Naive thymus-derived CD8-positive, alpha-beta T cell (primary cell): ENCODE data around the gene REX1BD. TPM values are rescaled to one million over a fixed set of nuclear protein-coding genes. Genes with fewer than 3 reads are reported as not detected.
A peak's percentile ranks its signal among the peaks of the same experiment; 100 is the strongest.
"Not testable (repeated sequence)": the region's sequence is repeated elsewhere in the genome, so short reads cannot be mapped to it uniquely, and the experiment has no call there.

Source experiments
- ATAC-seq, 2 donors: fragments of 150-1000 bp; cut with Tn5 transposase in 1 of 2; sonication (Bioruptor Pico), chemical (Tn5 transposase) in 1 of 2; 1 replicate in 1 of 2; 2 replicates in 1 of 2; pipeline ENCODE4 v1.10.0; 2021; ENCODE audit warnings: mild to moderate bottlenecking in 2 of 2, moderate library complexity in 2 of 2
- POLR2A ChIA-PET: fragments of 350-600 bp; sonication (Branson Sonifier 250); formaldehyde crosslinking; loops from one replicate; lab custom pipeline; 2021; ENCODE audit warnings: antibody characterized with exemption; lab: Charles Lee
- DNase-seq, 10 donors: peaks; one replicate each; pipeline versions ENCODE4 v3.0.0 to v3.0.0-alpha.2; 2020 to 2022
- H3K27ac Mint-ChIP-seq, 10 donors: one replicate each; pipeline ENCODE4 v1.8.0; 2020 to 2022; ENCODE audit warnings: mild to moderate bottlenecking in 10 of 10, mixed read lengths in 10 of 10, moderate library complexity in 4 of 10, inconsistent platforms in 1 of 10
- H3K27me3 Mint-ChIP-seq, 5 donors: one replicate each; pipeline ENCODE4 v1.8.0; 2021 to 2022; ENCODE audit warnings: mixed read lengths in 5 of 5
- H3K36me3 Mint-ChIP-seq, 3 donors: one replicate each; pipeline ENCODE4 v1.8.0; 2020 to 2022; ENCODE audit warnings: mixed read lengths in 3 of 3, mild to moderate bottlenecking in 2 of 3, inconsistent platforms in 1 of 3
- H3K4me1 Mint-ChIP-seq, 4 donors: one replicate each; pipeline ENCODE4 v1.8.0; 2021 to 2022; ENCODE audit warnings: mixed read lengths in 4 of 4
- H3K4me3 Mint-ChIP-seq, 10 donors: one replicate each; pipeline ENCODE4 v1.8.0; 2020 to 2022; ENCODE audit warnings: mild to moderate bottlenecking in 10 of 10, mixed read lengths in 10 of 10, moderate library complexity in 6 of 10, inconsistent platforms in 1 of 10
- H3K9me3 Mint-ChIP-seq, 9 donors: one replicate each; pipeline ENCODE4 v1.8.0; 2020 to 2022; ENCODE audit warnings: mixed read lengths in 9 of 9, mild to moderate bottlenecking in 3 of 9, inconsistent platforms in 1 of 9, moderate library complexity in 1 of 9
- polyA plus RNA-seq, 3 donors: library from polyadenylated mRNA; unstranded; fragments of 300-500 nt; fragmentation: Illumina TruSeq; gene quantifications; one replicate each; pipeline ENCODE4 v1.2.3, GENCODE V29; 2021
- total RNA-seq, 8 experiments: library from RNA in 2 of 8; stranded (reverse) in 2 of 8; gene quantifications; one replicate each; pipeline ENCODE4 v1.2.3 and lab custom pipeline; 2021 to 2026

REX1BD gene
- total RNA-seq (100 to 1,000 TPM; 138 to 165 TPM), polyA plus RNA-seq (100 to 1,000 TPM; 165 to 196 (median 176) TPM), total RNA-seq (lab: John Stamatoyannopoulos, UW) (44.3 to 64.8 (median 53.1) reads per million in 6 experiments)

DNA sequence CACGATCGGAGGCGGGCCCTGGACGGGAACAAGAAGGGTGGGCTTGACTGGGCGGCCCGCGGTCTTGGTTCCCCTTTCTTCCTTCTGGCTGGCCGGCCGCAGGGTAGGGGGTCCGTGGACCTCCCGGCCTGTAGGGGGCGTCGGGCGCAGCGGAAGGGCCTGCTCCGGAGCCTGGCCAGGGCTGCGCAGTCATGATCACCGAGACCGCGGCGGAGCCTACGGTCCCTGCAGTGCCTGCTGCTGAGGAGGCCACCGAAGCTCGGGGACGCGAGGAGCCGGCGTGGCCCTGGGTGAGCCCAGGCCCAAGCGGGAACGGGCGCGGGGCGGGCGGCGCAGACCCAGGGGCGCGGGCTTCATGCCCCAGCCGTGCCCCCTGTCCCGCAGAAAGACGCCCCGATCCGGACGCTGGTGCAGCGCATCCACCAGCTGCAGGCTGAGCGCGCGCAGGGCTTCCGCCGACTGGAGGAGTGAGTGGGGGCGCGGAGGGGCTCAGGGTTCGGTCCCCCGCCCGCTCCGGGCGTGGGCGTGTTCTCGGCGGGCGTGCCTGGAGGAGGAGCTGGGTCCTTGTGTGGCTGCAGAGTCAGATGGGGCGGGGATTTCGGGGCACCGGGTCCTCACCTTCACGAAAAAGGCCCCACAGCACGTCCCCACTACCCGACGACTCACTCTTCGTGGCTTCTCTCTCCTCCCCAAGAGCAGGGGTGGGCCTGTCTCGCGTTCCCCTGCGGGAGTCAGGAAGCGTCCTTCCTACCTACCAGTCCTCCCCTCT is at the start of gene REX1BD:
REX1BD (plus strand) TSS at position 188 of the 769 bp plus-strand sequence; CDS start at position 192, 4 bp downstream.
- Mint-ChIP-seq H3K27ac (peak within 1 kb of the TSS; percentile 87 to 96 (median 94)), H3K27me3 (no peaks in the 10 kb centered on the region), H3K4me3 (peak within 1 kb of the TSS; percentile 81 to 95 (median 90)), H3K9me3 (no peaks in the 10 kb centered on the region), H3K4me1 (peaks cover 16 to 48% (median 35%) of the 10 kb centered on the region in 4 donors), H3K36me3 (peaks cover 0 to 9% (median 0%) of the 10 kb centered on the region in 3 donors)
- ATAC-seq (peak; percentile 74 to 78), DNase-seq (peak; percentile 81 to 94 (median 88))
- POLR2A ChIA-PET = interaction anchor here (0.6 to 5.4 kb wide), 32 partner anchors 9 to 1373 kb away, joined by 3 to 107 read pairs (median 6); partner anchors contain the start of genes COPE, CRTC1, DDX49 and ELL

DNA sequence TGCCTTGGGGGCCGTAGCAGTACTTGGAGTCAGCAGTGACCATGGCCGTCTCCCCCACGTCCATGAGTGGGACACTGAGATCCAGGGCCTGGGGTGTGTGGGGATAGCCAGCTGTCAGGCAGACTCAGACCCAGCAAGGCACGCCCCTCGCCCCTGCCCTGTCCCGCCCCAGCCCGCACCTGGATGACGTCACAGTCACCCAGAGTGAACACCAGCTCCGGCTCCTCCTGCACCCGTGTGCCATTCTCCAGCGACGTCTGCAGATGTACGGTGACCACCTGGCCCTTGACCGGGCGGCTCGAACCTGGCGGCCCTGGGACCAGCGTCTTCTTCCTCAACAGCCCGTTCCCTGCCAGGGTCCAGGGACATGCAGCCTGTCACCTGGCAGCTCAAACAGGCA is 49.2 kb upstream of the REX1BD start:
- Mint-ChIP-seq H3K9me3 (no peaks in the 10 kb centered on the region), H3K4me3 (no peak overlapping the region), H3K36me3 (peaks cover 0 to 52% (median 9%) of the 10 kb centered on the region in 3 donors), H3K27me3 (no peaks in the 10 kb centered on the region), H3K27ac (no peak overlapping the region), H3K4me1 (peaks cover 12 to 28% (median 24%) of the 10 kb centered on the region in 4 donors)
- ATAC-seq (no peak), DNase-seq (no peak)
- POLR2A ChIA-PET = interaction anchor here (0.7 kb wide), 1 partner anchor 83 kb away, joined by 6 read pairs; no protein-coding TSS in a partner anchor

DNA sequence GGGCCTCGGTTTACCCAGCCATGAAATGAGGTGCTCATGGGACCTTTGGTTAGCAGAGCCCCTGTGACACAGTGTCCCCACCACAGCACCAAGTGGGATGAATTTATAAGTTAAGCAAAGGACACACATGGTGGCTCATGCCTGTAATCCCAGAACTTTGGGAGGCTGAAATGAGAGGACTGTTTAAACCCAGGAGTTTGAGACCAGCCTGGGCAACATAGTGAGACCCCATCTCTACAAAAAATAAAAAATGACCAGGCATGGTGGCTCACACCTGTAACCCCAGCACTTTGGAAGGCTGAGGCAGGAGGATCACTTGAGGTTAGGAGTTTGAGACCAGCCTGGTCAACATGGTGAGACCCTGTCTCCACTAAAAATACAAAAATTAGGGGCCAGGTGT is 48.4 kb upstream of the REX1BD start:
- peak overlapping the region in 1 of 10 donors; percentile 22 for H3K4me3 Mint-ChIP-seq
- POLR2A ChIA-PET = interaction anchor here (0.7 kb wide), 1 partner anchor 117 kb away, joined by 3 read pairs; no protein-coding TSS in a partner anchor

DNA sequence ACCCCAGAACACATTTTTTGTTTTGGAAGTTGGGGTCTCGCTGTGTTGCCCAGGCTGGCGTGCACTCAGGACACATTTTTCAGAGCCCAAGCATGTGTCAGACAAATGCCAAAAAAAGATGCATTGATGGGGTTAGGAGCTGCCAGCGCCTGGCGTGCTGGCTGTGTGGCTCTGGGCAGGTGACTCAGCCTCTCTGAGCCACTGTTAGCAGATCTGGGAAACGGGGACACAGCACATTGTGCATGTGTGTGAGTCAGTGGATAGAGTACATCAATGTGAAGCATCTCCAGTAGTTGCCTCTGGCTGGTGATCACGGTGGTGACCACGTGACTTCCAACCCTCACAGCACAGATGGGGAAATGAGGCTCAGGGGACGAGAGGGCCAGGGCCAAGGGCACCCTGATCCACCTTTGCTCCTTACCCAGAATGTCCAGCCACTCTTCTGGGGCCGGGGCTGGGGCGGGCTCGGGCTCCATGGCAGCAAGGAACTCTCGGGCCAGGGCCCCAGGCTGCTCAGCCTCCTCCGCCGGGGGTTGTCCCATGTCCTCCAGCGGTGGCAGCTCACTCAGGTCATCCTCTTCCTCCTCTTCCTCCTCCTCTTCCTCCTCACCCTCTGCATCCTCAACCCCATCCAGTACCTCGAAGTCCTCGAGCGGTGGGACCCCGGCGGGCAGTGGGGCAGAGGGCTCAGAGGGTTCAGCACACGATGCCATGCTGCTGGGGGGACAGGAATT is 47.2 kb upstream of the REX1BD start:
- Mint-ChIP-seq H3K27ac (peak overlapping the region in 9 of 10 donors; percentile 25 to 97 (median 93)), H3K27me3 (no peaks in the 10 kb centered on the region), H3K9me3 (no peaks in the 10 kb centered on the region), H3K4me1 (peaks cover 9 to 37% (median 30%) of the 10 kb centered on the region in 4 donors), H3K4me3 (peak overlapping the region; percentile 3 to 93 (median 60)), H3K36me3 (peaks cover 0 to 38% (median 5%) of the 10 kb centered on the region in 3 donors)
- ATAC-seq = no peak
- POLR2A ChIA-PET = interaction anchor here (1.2 to 2.1 kb wide), 8 partner anchors 10 to 72 kb away, joined by 3 to 18 read pairs (median 8); partner anchors contain the start of genes ELL, KXD1 and UBA52
- no peak for DNase-seq

More for the DNA sequence above, 48.4 kb upstream of the REX1BD start:
- not testable (repeated sequence) for ATAC-seq, H3K27me3 Mint-ChIP-seq, DNase-seq, H3K9me3 Mint-ChIP-seq
- peaks cover 0 to 49% (median 9%) of the 10 kb centered on the region in 3 donors for H3K36me3 Mint-ChIP-seq
- H3K4me1 Mint-ChIP-seq = peaks cover 11 to 31% (median 30%) of the 10 kb centered on the region in 4 donors
- H3K27ac Mint-ChIP-seq = peak overlapping the region in 3 of 10 donors; percentile 18 to 69 (median 37)

DNA sequence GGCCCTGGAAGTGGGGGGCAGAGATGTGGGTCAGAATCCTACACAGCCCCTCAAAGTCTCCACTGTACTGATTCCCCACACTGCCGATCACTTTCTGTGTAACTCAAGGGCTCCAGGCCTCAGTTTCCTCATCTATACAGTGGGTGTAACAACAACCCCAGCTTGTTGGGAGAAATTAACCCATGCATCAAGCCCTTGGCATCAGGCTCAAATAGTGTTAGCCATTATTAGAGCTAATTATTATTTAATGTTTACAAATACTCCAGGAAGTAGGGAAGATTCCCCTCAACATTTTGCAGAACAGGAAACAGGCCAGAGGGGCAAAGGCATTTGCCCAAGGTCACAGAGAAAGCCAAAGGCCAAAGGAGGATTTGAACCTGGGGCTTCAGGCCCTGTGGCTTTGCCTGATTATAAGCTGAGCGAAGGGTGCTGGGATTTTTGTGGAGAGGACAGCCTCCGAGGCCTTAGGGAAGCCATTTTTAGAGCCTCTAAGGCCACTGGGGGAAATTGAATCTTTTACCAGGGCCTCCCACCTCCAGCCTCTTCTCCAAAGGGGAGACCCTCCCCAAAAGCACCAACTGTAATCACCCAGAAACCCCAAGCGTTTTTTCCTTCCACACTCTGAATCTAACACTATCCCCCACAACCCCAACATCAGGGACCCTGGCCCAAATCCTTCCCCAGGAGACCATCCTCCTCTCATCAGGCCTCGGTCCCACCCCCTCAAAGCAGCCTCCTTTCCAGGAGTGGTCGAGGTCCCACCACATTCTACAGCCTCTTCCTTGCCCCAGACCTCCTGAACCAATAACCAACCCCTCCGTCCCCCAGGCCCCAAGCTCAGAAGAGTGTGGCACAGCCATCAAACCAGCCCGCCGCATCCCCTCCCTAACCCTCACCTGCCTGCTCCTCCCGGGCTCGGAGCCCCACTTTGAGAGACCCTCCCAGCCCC is 46.3 kb upstream of the REX1BD start:
- Mint-ChIP-seq H3K27ac (peak overlapping the region; percentile 82 to 97 (median 94)), H3K27me3 (no peaks in the 10 kb centered on the region), H3K9me3 (no peaks in the 10 kb centered on the region), H3K4me1 (peaks cover 7 to 37% (median 30%) of the 10 kb centered on the region in 4 donors), H3K4me3 (peak overlapping the region; percentile 83 to 93 (median 89)), H3K36me3 (peaks cover 0 to 31% (median 2%) of the 10 kb centered on the region in 3 donors)
- DNase-seq (peak in 1 of 10 donors; percentile 16), ATAC-seq (peak; percentile 3 to 17)
- POLR2A ChIA-PET = interaction anchor here (0.6 to 2.1 kb wide), 14 partner anchors 9 to 693 kb away, joined by 3 to 18 read pairs (median 5); partner anchors contain the start of genes ELL, KXD1, REX1BD and UBA52

DNA sequence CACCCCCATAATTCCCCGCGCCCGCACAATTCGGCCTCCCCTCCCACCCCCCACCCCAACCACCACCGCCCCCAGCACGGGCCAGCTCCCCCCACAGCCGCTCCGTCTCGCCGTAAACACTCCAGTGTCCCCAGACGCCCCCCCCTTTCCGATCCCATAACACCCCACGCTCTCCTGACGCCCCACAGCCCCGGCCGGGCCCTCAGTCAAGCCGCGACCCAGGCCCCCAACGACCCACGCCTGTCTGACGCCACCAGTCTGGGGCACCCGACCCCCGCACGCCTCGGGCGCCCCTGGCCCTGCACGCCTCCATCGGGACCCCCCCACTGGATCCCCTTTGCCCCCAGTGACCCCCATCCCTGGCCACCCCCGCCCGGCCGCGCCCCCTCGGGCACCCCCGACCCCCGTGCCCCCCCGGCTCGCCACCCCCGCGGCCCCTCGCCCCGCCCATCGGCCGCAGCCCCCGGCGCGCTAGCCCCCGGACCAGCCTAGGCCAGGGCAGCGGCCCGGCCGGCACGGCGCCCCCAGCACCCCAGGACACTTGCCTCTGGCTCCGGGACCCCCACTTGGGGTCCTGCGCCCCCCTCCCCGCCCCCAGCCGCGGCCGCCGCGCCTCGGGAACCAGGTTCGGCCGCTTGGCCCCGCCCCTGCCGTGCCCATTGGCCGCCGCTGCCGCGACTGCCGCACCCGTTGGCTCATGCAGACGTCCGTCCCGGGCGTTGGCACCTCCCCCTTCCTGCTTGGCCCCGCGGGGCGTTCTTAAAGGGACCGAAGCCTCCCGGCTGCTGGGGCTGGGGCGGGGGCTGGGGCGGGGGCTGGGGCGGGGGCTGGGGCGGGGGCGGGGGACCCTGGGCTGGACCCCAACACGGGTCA is 45.4 kb upstream of the REX1BD start, which contains the start of gene FKBP8:
FKBP8 (minus strand) TSS at position 633 of the 873 bp plus-strand sequence. CDS start 1,603 bp downstream, outside the sequence.
- DNase-seq (peak; percentile 85 to 96 (median 91)), ATAC-seq (peak; percentile 98)
- H3K36me3 Mint-ChIP-seq = peaks cover 0 to 31% (median 2%) of the 10 kb centered on the region in 3 donors
- POLR2A ChIA-PET = interaction anchor here (0.6 to 2.8 kb wide), 19 partner anchors 10 to 694 kb away, joined by 3 to 29 read pairs (median 6); partner anchors contain the start of genes ELL, KXD1, REX1BD and UBA52
- H3K4me3 Mint-ChIP-seq = peak within 1 kb of the TSS; percentile 86 to 94 (median 92)
- H3K27me3 Mint-ChIP-seq = no peaks in the 10 kb centered on the region
- peaks cover 7 to 36% (median 30%) of the 10 kb centered on the region in 4 donors for H3K4me1 Mint-ChIP-seq
- no peaks in the 10 kb centered on the region for H3K9me3 Mint-ChIP-seq
- H3K27ac Mint-ChIP-seq = peak within 1 kb of the TSS; percentile 90 to 98 (median 95)

DNA sequence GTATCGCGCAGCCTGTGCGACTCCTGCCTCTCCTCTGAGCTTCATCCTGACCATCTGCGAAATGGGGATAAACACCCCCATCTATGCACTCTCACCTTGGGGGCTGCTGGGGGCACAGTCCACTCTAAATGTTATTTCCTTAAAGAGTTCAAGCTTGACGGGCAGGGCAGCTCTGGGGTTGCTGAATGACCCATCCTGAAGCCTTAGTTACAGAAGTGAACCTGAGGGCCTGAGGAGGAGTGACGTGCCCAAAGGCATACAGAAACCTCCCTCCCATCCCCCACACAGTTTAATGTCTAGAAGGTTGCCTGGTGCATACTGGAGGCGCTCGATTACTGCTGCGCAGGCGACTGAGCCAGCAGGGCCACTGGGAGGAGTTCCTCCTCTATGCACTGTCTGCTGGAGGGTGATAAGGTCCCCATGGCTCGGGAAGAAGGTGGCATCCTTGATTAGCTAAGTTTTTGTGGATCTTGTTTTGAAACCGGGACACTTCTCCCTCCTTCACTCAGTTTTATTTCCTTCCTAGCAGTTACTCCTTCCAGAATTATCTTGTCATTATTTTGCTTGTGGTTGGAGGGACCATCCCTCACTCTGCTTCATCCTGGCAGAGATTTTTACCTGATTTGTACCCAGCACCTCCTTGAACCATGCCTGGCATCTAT is 44.7 kb upstream of the REX1BD start:
- peak overlapping the region; percentile 86 to 94 (median 92) for H3K4me3 Mint-ChIP-seq
- ATAC-seq = peak; percentile 52 to 64
- peaks cover 7 to 36% (median 30%) of the 10 kb centered on the region in 4 donors for H3K4me1 Mint-ChIP-seq
- DNase-seq = peak in 9 of 10 donors; percentile 33 to 80 (median 57)
- H3K36me3 Mint-ChIP-seq = peaks cover 0 to 27% (median 2%) of the 10 kb centered on the region in 3 donors
- H3K27me3 Mint-ChIP-seq = no peaks in the 10 kb centered on the region
- H3K27ac Mint-ChIP-seq = peak overlapping the region; percentile 90 to 98 (median 95)
- no peaks in the 10 kb centered on the region for H3K9me3 Mint-ChIP-seq
- POLR2A ChIA-PET = interaction anchor here (0.8 to 2.8 kb wide), 6 partner anchors 13 to 288 kb away, joined by 4 to 29 read pairs (median 10); partner anchors contain the start of genes ELL, KXD1, REX1BD and UBA52

DNA sequence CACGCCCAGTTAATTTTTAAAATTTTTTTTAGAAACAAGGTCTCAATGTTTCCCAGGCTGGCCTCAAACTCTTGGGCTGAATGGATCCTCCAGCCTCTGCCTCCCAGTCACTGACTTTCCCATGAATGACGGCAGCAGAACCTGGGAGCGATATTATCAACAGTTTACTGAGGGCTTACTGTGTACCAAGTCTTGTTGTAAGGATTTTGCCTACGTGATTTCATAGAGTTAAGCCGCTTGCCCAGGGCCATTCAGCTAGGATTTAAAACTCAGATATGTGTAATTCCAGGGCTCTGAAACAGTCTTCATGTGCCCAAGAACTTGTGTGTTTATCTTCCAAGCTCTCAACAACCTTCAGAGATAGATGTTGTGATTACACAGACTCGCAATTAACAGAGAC is 37.0 kb upstream of the REX1BD start:
- no peak for DNase-seq
- no peaks in the 10 kb centered on the region for H3K27me3 Mint-ChIP-seq
- H3K9me3 Mint-ChIP-seq = no peaks in the 10 kb centered on the region
- peak overlapping the region in 1 of 10 donors; percentile 39 for H3K27ac Mint-ChIP-seq
- ATAC-seq = no peak
- no peaks in the 10 kb centered on the region for H3K4me1 Mint-ChIP-seq
- no peak overlapping the region for H3K4me3 Mint-ChIP-seq
- no peaks in the 10 kb centered on the region for H3K36me3 Mint-ChIP-seq
- POLR2A ChIA-PET = no interaction called here

DNA sequence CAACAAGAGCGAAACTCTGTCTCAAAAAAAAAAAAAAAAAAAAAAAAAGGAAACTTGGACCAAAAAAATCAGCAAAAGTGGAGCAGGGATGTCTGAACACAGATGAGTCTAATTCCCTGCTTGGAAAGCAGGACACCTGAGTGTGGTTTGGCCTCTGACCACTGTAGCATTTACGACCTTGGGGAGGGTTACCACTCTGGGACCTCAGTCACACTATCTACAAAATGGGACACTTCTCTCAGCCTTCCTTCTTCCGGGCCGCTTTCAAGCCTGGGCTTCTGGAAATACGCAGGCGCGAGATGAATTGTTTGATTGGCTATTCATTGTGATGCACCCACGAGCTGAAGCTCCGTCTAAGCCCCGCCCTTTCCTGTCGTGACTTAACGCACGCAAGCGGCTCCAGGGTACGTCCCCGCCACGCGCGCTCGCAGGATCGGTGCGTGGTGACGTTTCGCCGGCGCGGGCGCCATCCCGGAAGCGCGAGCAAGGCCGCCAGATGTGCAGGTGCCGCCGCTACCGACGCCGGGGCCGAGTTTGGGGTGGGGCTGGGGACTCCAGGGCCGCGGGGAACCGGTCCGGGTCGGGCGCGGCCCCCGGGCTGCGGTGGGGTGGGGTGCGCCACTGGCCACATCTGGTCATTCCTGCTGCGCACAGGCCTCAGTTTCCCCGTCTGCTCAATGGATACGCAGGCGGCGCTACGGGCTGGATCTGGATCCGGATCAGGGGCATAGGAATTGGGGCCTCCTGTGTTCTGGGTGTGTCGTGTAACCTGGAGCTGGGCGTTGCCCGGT is 31.0 kb upstream of the REX1BD start, which contains the start of gene KXD1:
KXD1 (plus strand) TSS at position 460 of the 791 bp plus-strand sequence. CDS start 4,187 bp downstream, outside the sequence.
- Mint-ChIP-seq H3K36me3 (peaks cover 0 to 7% (median 0%) of the 10 kb centered on the region in 3 donors), H3K27ac (peak within 1 kb of the TSS; percentile 89 to 99 (median 95)), H3K9me3 (no peaks in the 10 kb centered on the region), H3K4me1 (peaks cover 11 to 30% (median 21%) of the 10 kb centered on the region in 4 donors), H3K27me3 (no peaks in the 10 kb centered on the region), H3K4me3 (peak within 1 kb of the TSS; percentile 80 to 94 (median 90))
- POLR2A ChIA-PET = interaction anchor here (0.6 to 4.1 kb wide), 24 partner anchors 9 to 1115 kb away, joined by 3 to 52 read pairs (median 4); partner anchors contain the start of genes COPE, DDX49, ELL and FKBP8
- ATAC-seq = peak; percentile 98 to 99
- DNase-seq = peak; percentile 90 to 99 (median 98)
